Keratinocyte (primary cell): ENCODE measurements around the gene DNPEP.

Experiments
- CTCF ChIP-seq, 3 experiments: IDR thresholded peaks in 1 of 3; conservative IDR thresholded peaks in 1 of 3; optimal IDR thresholded peaks in 1 of 3; 2 replicates in 2 of 3; 3 replicates in 1 of 3; pipeline versions ENCODE3 to v1.5.1; 2011; ENCODE audit warnings: low read length in 3 of 3, mild to moderate bottlenecking in 3 of 3, moderate library complexity in 2 of 3, control low read depth in 1 of 3, inconsistent platforms in 1 of 3; ENCODE audit not compliant: insufficient read depth in 2 of 3; ENCODE audit errors: extremely low read depth in 1 of 3
- EZH2 ChIP-seq: IDR thresholded peaks from one replicate; pipeline ENCODE4 v1.6.1; 2012; ENCODE audit warnings: inconsistent platforms, mild to moderate bottlenecking, low read length, moderate library complexity

- TF ChIP-seq CTCF (optimal IDR thresholded peaks at IDR 0.05 in 1 of 3, IDR thresholded peaks at IDR 0.05 in 1 of 3, conservative IDR thresholded peaks at IDR 0.05 in 1 of 3; ENCODE audit: extremely low read depth in 1 of 3, insufficient read depth in 2 of 3, low read length in 3 of 3) (no peak), EZH2 (no peak)
These were observed at the start of gene DNPEP for GRCh38 chr2:219387306-219388120.
